ENCODE measurements around the gene TPST2.
"Not testable (repeated sequence)": the region's sequence is repeated elsewhere in the genome, so short reads cannot be mapped to it uniquely, and the experiment has no call there.

TPST2 gene

DNA sequence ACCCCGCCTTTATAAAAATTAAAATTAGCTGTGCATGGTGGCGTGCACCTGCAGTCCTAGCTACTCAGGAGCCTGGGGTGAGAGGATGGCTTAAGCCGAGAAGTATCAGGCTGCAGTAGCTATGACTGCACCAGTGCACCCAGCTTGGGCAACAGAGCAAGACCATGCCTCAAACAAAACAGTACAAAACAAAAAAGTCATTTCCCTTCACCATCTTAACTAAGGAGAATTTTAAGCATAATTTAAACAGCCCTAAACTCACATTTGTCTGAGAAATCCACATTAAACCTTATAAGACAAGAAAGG, 54.4 kb downstream of the TPST2 start:
- no peak for DNase-seq (ENCODE audit: extremely low read depth, low read depth)
- TF ChIP-seq, protein P1, sequence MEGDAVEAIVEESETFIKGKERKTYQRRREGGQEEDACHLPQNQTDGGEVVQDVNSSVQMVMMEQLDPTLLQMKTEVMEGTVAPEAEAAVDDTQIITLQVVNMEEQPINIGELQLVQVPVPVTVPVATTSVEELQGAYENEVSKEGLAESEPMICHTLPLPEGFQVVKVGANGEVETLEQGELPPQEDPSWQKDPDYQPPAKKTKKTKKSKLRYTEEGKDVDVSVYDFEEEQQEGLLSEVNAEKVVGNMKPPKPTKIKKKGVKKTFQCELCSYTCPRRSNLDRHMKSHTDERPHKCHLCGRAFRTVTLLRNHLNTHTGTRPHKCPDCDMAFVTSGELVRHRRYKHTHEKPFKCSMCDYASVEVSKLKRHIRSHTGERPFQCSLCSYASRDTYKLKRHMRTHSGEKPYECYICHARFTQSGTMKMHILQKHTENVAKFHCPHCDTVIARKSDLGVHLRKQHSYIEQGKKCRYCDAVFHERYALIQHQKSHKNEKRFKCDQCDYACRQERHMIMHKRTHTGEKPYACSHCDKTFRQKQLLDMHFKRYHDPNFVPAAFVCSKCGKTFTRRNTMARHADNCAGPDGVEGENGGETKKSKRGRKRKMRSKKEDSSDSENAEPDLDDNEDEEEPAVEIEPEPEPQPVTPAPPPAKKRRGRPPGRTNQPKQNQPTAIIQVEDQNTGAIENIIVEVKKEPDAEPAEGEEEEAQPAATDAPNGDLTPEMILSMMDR (IDR thresholded peaks at IDR 0.05; ENCODE audit: low read depth, low read length), result no peak

DNA sequence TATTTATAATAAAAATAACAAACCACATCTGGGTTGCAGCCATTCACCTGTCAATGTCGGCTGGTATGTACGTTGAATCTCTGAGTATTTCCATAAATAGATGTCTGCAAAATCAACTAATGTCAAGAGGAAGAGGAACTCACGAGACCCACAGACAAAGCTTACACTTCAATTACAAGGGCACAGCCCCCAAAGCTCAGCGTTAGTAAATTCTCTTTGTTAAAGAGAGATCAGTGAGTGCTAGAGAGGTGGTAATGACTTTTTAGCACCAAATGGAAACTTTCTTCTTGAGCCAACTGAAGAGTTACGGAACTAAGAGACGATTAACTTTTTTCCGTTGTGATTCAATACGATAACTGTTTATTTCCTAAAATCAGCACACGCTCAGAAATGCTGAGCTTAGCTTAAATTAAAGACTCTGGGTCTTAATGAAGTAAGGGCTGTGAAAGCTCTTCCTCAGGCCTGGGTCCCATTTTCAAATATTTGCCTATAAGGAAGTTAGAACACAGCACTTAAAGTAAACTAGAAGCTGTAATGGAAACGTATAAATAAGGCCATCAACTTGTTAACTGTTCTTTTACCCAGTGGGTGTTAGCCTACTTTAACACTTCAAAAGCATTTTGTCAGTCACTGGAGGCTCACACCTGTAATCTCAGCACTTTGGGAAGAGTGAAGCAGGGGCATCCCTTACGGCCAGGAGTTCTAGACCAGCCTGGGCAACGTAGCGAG, 54.9 kb downstream of the TPST2 start:
- DNase-seq (ENCODE audit: extremely low read depth, low read depth), result no peak
- TF ChIP-seq, protein P1 (IDR thresholded peaks at IDR 0.05; ENCODE audit: low read depth, low read length), result no peak

DNA sequence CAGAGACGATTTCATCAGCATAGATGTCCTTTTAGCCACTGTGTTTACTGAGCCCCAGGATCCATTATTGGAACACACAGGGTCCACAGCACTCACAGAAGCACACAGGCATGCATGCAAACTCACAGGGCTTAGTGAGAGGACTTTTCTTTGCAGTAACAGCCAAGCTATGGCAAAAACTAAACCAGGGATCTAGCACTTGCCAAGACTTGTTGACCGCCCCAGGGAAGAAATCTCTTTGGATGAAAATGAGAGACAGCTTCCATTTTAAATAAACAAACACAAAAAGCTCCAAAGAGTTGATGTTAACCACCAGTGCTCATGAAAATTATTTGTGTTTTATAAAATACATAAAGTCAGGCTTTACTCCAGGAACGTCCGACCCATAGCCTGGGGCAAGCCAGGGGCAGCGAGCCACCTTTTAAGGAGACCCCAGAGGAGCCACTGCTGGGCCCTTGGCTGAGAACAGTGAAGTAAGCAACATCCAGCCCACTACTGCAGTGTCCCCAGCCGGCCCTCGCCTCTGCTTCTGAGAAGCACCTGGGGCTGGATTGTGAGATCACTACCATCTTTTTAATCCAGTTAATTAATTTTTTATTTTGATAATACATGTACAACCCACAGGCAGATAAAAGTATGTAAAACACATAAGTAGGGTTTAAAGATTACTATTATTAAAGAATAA, 55.6 kb downstream of the TPST2 start:
- TF ChIP-seq, protein P1 (IDR thresholded peaks at IDR 0.05; ENCODE audit: low read depth, low read length), result no peak
- DNase-seq (ENCODE audit: extremely low read depth, low read depth), result no peak

DNA sequence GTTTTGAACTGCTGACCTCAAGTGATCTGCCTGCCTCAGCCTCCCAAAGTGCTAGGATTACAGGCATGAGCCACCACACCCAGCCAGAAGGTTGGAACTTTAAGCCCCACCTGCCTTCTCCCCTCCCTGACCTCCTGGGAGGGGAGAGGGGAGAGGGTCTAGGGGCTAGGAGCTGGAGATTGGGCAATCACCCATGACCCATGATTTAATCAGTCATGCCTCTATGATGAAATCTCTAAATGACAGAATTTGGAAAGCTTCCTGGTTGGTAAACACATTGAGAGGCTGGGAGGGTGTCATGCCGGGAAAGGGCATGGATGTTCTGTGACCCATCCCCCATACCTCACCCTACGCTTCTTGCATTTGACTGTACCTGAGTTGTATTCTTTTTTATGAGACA, 60.6 kb downstream of the TPST2 start:
- TF ChIP-seq, protein P1 (IDR thresholded peaks at IDR 0.05; ENCODE audit: low read depth, low read length), result no peak
- DNase-seq (ENCODE audit: extremely low read depth, low read depth), result no peak

DNA sequence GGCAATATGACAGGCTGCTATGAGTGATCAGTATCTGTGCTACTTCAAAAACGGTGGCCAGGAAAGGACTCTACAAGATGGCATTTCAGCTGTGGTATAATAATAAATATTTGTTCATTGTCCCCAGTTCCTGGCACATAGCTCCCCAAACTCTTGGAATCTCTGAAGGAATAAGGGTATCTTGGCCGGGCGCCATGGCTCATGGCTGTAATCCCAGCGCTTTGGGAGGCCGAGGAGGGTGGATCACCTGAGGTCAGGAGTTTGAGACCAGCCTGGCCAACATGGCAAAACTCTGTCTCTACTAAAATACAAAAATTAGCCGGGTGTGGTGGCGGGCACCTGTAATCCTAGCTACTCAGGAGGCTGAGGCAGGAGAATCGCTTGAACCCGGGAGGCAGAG, 61.4 kb downstream of the TPST2 start:
- DNase-seq (ENCODE audit: extremely low read depth, low read depth), result not testable (repeated sequence)

DNA sequence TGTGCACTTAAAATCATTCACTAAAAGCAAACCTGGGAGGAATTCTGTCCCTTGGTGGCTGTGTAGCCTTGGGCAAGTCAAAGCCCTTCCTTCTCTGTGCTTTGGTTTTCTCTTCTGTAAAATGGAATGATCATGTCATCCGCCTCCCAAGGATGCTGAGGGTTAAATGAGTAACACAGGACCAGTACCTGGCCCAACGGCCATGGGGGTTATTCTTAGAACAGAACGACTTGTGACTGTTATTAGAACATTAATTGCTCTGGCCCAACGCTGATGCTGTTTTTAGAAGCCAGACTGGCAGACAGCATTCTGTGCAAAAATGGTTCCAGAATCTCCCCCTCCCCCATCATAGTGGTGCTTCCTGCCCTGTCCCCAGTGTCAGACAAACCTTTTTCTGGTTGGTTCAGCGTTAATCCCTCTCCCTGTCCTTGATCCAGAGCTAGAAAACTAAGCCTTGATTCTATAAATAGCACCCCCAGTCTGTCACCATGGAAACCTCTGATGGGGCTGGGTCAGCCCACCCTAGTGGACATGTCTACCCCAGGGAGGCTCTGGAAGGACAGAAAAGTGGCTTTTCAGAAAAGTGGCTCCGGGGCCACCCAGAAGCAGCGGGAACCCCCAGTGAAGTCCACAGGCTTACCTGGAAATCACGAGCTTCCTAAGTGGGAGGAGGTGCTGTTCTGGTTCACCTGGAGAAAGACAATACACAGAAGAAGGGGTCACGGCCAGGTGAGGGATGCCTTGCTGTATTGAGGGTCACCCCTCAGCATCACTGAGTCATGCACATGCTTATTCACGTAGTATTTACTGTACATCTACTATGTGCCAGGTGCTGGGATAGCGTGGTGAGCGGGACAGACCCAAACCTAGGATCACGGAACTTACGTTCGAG, 62.1 kb downstream of the TPST2 start:
- DNase-seq (ENCODE audit: extremely low read depth, low read depth), result no peak
- TF ChIP-seq, protein P1 (IDR thresholded peaks at IDR 0.05; ENCODE audit: low read depth, low read length), result no peak

DNA sequence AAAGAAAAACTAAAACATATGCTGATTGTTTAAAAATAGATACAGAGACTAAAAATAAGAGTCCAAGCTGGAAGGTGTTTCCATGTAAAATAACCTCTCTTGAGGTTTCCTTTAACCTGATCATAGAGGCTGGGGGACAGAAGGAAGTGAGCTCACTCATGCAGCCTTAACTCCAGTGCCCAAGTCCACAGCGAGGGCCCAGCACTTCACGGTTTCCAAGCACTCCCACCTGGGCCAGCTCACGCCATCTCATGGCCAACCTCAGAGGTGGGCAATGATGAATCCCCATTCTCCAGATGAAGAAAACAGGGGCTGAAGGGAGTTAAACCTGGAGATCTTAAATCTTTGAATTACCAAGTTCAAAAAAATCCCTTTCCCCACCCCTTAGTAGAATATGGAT, 62.8 kb downstream of the TPST2 start:
- DNase-seq (ENCODE audit: extremely low read depth, low read depth), result no peak
- TF ChIP-seq, protein P1 (IDR thresholded peaks at IDR 0.05; ENCODE audit: low read depth, low read length), result no peak
